HG03280 (cell line): Measurements from ENCODE around the gene BCL11B.

Experiments used
- ATAC-seq: cut with Tn5 transposase; IDR thresholded peaks from one replicate; pipeline ENCODE4 v1.9.1; 2021; ENCODE audit warnings: mild to moderate bottlenecking, moderate library complexity; ENCODE audit not compliant: unreplicated experiment

BCL11B gene

DNA sequence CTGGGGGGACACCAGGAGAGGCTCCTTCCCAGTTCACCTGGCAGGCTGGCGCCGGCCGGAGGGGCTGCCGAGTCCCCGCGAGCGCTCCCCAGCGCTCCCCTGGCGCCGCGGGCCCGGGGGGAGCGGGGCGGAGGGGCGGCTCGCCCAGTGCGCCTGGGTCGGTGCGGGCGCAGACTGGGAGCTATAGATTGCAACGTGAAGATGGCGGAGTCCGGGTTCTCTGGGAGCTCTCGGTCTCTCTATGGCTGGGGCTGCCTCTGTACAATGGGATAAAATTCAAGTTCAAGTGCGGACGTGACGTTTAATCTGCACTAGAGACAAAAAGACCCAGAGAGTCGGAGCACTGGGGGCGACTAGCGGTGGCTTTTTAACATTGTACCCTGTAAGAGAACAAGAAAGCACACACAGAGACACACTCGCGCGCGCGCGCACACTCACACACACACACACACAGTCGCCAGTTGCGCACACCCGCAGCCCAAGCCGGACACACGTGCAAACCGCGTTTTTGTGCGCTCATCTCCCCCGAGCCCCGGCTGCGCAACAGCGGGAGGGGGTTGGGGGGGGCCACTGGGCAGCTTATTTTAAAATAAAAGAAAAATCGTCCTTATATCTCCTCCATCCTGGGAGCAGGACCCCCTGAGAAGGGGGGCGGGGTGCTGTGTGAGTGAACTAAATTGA is at the start of gene BCL11B:
Gene BCL11B, minus strand, starts transcription at position 247 of the 681 bp plus-strand sequence. CDS start 979 bp downstream, outside the sequence.
- peak; percentile 78 for ATAC-seq

DNA sequence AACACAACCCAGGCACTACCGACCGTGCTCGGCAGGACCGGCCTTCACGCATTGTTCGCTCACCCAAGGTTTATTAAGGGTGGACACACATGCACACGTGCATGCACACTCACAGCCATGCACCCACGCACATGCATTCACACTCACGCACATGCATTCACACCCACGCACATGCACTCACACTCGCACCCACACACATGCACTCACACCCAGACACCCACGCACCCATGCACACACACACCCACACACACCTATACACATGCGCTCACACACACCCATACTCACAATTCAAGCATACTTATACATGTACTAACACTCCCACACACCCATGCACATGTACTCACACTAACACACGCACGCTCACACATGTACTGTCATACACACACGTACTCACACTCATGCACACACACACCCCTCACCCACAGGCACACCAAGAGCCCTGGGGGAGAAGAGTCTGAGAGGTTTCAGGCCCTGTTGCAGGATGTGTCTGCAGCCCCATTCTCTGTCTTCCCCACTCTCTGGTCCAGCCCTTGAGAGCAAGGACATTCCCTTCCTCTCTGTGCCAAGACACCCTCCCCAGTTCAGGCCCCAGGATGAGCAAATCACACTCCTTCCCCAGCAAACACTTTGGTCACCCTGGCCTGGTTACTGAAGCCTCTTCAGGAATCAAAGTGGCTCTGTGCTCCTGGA is 49.4 kb upstream of the BCL11B start:
- ATAC-seq = no peak

DNA sequence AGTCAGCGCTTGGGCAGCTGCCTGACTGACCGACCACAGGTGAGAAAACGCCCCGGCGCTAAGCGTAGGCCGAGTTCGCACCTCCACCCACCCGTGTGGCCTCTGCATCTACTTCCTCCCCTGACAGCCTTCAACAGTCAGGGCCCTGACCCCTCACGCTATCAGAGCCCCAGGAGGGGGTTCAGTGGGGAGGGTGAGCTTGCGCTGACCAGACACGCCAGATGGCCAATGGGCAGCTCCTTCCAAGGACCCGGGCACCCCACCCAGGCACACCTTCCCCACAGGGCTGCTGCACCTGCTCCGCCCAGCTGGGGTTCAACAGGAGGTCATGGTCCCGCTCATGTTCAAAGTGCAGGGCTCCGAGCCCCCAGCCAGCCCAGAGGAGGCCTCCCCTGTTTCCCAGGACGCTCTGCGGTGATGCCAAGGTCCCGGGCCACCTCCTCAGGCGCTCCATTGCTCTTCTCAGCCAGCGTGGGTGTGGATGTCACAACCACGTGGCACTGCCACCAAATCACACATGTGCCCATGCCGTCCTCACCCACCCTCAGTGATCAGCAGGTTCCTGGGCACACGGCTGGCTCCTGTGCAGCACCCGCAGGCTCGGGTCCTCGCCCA is 48.7 kb upstream of the BCL11B start:
- no peak for ATAC-seq

DNA sequence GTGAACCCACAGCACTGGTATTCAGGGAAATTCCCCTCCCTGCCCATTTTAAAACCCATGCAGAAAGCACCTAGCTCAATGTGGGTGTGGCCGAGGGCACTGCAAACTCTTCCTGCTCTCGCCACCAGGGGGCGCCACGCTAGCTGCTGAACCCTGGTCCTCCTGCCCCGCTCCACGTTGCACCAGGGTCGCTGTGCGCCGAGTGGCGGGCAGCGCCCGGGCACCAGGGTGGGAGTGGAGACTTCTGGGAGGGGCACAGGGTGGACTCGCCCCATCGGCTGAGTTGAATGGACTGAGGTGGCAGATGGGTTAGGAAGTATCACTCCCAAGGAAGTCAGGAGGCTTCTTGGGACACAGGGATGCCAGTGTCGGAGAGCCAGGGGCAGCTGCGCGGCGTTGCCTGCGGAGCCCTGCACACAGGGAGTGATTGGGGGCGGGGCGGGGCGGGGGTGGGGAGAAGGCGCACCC is 48.1 kb upstream of the BCL11B start:
- ATAC-seq = peak; percentile 60

DNA sequence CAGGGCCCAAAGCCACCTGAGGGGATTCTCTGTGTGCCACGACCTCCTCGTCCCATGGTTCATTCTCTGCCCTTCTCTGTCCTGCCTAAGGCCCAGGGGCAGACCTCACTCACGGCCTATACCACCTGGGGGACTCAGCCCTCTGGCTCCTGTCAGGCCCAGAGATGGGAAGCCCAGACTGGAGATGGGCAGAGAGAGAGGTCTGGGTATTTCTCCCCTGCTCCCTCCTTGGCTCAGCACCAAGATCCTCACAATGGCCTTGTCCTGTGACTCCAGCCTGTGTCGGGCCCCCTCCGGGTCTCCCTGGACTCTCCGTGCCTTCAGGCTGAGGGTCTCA is 46.9 kb upstream of the BCL11B start:
- no peak for ATAC-seq

DNA sequence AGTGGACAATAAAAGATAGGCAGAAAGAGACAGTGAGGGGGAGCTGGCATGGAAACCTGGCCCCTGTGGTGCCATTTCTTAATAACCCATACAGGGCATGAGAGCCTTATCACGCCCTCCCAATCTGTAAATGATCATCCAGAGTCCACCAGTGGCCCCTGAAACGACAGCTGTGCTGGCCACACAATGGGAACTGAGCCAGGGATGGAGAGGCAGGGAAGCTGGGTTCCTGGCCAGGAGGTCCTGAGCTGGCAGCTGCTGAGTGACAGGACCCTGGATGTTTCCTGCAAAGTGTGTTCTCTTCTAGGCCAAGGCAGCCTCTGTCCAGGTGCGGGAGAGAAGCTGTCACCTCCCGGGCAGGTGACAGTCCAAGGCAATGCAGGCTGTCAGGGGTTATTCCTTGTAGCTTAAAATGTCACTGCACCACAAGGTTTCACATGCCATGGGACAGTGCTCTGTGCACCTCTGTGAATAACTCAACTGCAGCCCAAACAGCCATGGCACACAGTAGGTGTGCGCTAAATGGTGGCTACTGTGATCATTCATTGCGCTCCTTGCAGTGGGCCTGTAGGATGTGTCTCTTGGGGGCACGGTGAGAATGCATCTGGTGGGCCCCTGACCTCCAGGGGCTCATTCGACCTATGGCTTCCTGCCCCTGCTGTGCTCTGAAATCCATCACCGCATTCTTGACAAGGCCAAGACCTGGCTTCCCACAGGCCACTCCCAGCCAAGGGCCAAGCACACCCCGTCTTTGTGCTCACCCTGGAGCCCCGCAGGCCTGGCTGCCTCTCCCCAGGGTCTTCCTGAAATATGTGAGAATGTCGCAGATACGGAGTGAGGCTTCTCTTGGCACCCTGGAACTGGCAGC is 46.3 kb upstream of the BCL11B start:
- no peak for ATAC-seq

DNA sequence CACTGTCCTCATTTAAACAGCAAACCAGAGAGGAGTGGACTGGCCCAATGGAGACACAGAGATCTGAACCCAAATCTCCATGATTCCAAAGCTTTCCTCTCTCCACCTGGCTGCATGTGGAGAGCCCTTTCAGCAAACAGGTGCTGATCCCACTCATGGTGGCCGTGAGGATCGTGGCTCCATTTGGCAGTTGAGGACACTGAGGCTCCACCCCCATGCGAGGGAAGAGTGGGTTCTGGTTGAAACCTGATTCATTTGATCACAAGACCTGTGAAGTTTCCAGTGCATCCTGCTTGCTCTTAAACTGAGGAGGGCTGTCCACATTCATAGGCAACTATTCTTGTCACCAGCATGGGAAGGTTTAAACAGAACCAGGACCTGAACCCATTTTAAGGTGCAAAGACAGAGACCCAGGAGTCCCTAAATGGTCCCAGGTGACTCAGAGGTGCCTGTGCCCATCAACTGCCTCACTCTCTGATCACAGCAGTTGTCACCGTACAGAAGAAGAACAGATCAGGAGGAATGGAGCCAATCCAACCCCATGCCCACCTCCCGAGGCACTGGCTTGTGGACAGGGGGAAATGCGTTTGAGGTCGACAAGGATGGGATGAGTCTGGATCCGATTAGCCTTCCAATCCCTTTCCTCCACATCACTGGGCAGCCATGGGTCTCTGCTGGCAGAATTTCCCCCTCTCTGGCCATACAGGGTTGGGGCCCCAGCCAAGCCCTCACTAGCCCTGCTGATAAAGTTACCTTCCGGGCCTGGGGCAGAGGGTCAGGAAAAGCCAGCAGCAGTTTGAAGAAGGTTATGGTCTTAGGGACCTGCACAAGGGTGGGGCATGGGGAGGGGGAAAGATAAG is 45.5 kb upstream of the BCL11B start:
- ATAC-seq = no peak

DNA sequence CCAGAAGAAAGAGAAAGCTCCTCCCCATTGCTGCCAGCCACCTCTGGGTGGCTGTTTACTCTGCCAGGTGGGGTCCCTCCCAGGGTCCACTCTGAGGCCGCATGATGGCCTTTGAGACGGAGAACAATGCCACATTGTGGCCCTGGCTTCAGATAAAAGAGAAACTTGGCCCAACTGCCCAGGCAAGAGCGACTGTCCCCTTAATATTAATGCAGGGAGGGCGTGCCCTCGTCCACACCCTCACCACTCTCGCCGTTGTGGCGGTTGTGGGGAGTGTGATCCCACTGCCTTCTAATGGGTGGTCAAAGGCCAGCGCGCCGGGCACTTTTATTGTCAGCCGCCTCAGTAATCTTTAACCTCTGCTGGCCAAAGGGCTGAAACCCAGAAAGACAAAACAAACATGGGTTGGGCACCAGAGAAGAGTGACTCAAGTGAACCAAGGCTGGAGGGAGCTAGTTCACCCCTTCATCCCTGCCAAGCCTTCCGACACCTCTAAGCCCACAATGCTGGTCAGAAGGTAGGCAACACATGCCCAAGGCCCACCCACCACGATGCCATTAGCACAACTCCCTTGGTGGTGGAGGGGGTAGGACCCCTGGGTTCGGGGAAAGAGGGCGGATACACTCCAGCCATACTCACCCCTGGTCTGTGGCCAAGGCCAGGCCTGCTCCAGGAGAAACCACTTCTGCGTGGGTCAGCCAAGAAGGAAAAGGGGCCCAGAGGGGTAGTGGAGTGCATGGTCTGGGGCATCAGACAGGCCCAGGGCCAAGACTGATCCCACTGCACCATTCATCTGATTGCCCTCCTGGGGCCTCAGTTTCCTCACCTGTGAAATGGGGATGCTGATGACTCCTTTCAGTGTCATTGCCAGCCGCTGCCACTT is 44.5 kb upstream of the BCL11B start:
- ATAC-seq = no peak

DNA sequence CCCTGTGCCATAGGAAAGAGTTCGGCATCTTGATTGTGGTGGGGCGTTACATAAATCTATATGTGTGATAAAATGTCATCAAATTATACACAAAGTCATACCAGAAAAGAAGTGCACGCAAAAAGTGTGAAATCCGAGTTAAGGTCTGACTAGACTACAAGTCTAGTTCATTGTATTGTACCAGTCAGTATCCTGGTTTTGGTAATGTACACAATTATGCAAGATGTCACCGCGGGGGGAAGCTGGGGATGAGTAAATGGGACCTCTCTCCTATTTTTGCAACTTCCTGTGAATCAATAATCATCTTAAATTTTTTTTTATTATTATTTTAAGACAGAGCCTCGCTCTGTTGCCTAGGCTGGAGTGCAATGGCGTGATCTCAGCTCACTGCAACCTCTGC is 43.2 kb upstream of the BCL11B start:
- no peak for ATAC-seq

DNA sequence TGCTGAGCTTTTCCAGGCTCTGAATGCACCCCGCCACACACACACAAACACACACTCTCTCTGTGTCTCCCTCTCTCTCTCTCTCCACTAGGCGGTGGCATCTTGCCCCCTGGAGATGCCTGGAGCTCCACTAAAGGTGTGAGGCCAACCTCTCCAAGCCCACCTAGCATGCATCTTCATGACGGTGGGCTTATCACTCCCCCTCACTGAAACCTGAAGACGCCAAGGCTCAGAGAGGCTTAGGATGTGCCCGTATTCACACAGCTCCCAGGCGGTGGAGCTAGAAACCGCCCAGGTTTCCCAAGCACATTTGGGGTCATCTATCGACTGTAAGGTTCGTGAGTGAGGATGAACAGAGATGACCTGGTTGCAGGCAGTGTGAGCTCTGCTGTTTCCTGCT is 42.6 kb upstream of the BCL11B start:
- no peak for ATAC-seq

DNA sequence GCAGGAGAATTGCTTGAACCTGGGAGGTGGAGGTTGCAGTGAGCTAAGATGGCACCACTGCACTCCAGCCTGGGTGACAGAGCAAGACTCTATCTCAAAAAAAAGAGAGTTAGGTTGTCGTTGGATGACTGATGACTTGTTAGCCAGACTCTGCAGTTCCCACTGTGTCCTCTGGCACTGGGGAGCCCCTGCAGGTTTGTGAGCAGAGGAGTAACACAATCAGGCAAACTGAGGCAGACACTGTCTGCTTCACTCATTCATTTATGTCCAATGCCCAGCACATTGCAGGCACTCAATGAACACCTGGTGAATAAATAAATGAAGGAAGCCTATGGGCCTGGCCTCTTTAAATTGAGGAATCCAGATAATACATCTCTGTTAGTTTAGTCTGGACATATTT is 41.2 kb upstream of the BCL11B start:
- no peak for ATAC-seq

DNA sequence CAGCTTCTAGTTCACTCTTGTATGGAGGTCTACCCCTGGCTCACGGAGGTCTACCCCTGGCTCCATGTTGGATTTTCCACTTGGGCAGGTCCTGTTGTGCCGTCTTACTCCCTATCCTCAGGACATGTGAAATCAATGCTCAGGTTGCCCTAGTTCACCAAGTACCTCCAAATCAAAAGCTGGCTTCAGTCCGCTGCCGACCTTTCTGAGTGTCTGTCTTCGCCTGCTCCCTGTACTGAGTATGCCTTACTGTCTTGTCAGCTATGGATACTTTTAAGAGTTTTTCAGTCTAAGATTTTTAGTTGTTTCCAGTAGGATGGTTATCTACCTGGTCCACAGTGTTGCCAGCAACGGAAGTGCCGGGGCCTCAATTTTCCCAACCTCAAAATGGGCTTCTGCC is 40.1 kb upstream of the BCL11B start:
- no peak for ATAC-seq

DNA sequence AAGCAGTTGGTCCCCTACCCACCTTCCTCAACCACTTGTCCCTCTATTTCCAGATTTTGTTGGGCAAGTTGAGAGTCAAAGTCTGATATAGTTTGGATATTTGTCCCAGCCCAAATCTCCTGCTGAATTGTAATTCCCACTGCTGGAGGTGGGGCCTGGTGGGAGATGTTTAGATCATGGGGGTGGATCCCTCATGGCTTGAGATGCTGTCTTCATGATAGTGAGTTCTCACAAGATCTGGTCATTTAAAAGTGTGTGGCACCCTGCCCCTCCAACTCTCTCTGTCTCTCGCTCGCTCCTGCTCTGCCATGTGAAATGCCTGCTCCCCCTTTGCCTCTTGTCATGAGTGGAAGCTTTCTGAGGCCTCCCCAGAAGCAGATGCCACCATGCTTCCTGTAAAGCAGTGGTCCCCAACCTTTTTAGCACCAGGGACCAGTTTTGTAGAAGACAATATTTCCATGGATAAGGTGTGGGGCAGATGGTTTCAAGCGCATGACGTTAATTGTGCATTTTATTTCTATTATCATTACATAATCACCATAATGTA is 37.3 kb upstream of the BCL11B start:
- no peak for ATAC-seq

DNA sequence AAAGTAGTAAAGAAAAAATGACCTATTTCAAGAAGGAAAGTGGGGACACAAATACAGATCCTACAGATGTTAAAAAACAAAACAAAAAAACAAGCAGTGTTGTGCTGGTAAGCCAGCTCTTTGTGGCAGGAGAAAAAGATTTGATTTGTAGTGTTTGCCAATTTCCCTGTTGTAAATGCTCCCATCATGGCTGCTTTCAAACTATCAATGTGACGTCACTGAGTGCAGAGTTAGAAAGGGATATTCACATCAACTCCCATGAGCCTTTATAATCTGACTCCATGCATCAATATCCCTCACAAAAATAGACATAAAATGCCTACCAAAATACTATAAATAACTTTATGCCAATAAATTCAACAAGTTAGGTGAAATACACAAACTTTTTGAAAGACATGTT is 32.2 kb upstream of the BCL11B start:
- no peak for ATAC-seq

DNA sequence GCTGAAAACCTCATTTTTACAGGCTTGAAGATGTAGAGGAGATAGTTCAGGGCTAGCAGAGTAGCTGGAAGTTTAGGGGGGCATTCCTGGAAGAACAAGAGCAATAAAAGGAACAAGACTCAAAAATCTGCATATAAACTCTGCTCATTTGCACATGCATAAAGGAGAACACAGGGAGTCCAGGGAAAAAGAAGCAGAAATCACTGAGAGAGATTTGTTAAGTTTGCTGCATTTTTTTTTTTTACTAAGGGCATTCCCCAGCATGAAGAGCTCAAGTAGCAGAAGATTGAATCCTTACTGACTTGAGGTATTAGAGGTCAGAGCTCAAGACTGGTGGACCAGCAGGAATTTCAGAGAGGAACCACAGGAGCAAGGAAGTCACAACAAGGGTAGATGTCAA is 28.2 kb upstream of the BCL11B start:
- no peak for ATAC-seq

DNA sequence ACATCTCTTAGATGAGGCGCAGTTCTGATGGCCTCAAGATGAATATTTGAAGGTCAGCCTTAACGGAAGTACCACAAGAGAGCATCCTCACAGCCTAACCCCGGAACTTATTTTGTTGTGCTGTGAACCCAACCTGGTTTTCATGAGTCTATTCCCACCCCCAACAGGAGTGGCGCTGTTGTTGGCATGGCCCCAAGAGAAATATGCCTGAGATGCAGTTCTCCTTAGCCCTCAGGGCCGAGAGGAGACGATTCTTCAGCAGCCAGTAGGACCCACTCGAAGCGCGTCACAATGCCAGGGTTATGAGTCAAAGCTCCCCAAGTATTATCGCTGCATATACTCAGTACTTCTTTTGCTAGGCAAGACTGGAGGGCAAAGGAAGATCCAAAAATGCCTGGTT is 24.5 kb upstream of the BCL11B start:
- no peak for ATAC-seq

DNA sequence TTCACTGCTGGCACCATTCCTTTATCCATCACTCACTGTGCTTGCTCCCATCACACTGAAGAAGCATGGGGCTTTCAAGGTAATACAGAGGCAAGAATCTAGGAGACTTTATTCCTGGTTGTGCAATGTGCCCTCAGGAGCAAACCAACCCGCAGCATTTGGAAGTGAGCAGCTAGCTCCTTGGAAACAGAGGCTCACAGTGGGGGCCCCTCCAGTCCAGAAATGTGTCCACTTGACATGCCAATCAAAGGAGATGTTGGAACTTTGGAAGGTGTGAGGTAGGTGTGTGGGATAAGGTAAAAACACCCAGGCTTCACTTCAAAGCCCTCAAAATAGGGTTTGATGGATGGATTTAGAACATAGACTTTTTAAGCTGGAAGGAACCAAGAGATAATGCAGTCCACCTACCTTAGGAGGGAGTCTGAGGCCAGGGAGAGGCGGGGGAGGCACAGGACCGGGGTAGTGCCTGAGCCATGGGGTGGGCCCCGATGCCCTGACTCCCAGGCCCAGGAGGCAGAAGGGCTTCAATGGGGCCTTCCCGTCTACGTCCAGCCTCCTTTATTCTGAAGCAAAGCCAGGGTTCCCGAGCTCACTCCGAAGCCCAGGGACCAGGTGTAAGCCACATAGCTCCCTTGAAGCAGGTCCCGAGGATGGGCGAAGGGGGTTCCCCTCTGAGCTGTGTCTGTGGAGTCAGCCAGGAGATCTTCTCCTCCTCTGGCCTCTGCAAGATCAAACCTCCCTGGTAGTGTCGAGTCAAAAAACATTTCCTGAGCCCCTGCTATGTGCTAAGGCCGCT is 17.6 kb upstream of the BCL11B start:
- ATAC-seq = no peak

DNA sequence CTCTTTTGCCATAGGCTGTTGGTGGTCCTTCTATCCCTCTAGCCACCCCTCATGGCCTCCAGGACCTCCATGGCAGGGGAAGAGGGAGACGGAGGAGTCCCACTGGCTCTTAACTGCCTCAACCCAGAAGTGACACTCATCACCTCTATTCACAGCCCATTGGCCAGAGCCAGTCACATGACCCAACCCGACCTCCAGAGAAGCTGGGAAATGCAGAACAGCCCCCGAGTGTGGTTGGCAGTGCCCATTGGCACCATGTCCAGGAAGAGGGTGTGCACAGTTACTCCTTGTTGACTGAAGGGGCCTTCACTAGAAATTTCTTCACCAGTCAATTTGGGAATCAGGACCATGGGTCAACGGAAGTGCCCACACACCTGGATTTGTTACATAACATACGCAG is 17.0 kb upstream of the BCL11B start:
- ATAC-seq = no peak
